ENCODE measurements around the gene GRIK3. TPM values are rescaled to one million over a fixed set of nuclear protein-coding genes. Genes with fewer than 3 reads are reported as not detected.

Gene GRIK3
- total and polyA plus RNA-seq, 2 experiments from 2014 or later: 0.31 to 2.9 TPM

- H3K4me1 ChIP-seq (ENCODE audit: insufficient read depth): no peaks in the 10 kb centered on the region
- DNase-seq (ENCODE audit: low spot score): no peak
- H3K36me3 ChIP-seq (ENCODE audit: insufficient read depth): no peaks in the 10 kb centered on the region
- H3K36me3 Mint-ChIP-seq (ENCODE audit: low read depth): no peaks in the 10 kb centered on the region; the same call in 2 of the 3 replicates
- no peaks in the 10 kb centered on the region for H4K20me1 ChIP-seq (replicated peaks; ENCODE audit: insufficient read depth)
- H3K27ac Mint-ChIP-seq: no peak overlapping the region
- TF ChIP-seq POLR2AphosphoS5 (IDR thresholded peaks at IDR 0.05; ENCODE audit: low read depth) (no peak), STAT1 (IDR thresholded peaks at IDR 0.05; ENCODE audit: unreplicated experiment) (no peak), ZNF114 (CRISPR knock-in tag; IDR thresholded peaks at IDR 0.05) (no peak), EZH2 (IDR thresholded peaks at IDR 0.05; ENCODE audit: low read depth, unreplicated experiment) (no peak), NANOG (IDR thresholded peaks at IDR 0.05; ENCODE audit: borderline replicate concordance) (no peak), JUNB (IDR thresholded peaks at IDR 0.05; ENCODE audit: unreplicated experiment) (no peak), CREB1 (CRISPR knock-in tag; IDR thresholded peaks at IDR 0.05; ENCODE audit: low read depth) (no peak), EZH2phosphoT487 (IDR thresholded peaks at IDR 0.05; ENCODE audit: unreplicated experiment) (no peak), ZNF331 (CRISPR knock-in tag; IDR thresholded peaks at IDR 0.05; ENCODE audit: low read depth) (no peak)
- TF ChIP-seq, protein P1, sequence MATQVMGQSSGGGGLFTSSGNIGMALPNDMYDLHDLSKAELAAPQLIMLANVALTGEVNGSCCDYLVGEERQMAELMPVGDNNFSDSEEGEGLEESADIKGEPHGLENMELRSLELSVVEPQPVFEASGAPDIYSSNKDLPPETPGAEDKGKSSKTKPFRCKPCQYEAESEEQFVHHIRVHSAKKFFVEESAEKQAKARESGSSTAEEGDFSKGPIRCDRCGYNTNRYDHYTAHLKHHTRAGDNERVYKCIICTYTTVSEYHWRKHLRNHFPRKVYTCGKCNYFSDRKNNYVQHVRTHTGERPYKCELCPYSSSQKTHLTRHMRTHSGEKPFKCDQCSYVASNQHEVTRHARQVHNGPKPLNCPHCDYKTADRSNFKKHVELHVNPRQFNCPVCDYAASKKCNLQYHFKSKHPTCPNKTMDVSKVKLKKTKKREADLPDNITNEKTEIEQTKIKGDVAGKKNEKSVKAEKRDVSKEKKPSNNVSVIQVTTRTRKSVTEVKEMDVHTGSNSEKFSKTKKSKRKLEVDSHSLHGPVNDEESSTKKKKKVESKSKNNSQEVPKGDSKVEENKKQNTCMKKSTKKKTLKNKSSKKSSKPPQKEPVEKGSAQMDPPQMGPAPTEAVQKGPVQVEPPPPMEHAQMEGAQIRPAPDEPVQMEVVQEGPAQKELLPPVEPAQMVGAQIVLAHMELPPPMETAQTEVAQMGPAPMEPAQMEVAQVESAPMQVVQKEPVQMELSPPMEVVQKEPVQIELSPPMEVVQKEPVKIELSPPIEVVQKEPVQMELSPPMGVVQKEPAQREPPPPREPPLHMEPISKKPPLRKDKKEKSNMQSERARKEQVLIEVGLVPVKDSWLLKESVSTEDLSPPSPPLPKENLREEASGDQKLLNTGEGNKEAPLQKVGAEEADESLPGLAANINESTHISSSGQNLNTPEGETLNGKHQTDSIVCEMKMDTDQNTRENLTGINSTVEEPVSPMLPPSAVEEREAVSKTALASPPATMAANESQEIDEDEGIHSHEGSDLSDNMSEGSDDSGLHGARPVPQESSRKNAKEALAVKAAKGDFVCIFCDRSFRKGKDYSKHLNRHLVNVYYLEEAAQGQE (IDR thresholded peaks at IDR 0.05; ENCODE audit: unreplicated experiment): no peak
- TF ChIP-seq, protein P2, sequence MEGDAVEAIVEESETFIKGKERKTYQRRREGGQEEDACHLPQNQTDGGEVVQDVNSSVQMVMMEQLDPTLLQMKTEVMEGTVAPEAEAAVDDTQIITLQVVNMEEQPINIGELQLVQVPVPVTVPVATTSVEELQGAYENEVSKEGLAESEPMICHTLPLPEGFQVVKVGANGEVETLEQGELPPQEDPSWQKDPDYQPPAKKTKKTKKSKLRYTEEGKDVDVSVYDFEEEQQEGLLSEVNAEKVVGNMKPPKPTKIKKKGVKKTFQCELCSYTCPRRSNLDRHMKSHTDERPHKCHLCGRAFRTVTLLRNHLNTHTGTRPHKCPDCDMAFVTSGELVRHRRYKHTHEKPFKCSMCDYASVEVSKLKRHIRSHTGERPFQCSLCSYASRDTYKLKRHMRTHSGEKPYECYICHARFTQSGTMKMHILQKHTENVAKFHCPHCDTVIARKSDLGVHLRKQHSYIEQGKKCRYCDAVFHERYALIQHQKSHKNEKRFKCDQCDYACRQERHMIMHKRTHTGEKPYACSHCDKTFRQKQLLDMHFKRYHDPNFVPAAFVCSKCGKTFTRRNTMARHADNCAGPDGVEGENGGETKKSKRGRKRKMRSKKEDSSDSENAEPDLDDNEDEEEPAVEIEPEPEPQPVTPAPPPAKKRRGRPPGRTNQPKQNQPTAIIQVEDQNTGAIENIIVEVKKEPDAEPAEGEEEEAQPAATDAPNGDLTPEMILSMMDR (conservative IDR thresholded peaks at IDR 0.05; ENCODE audit: low read depth in 2 of 2): no peak
- TF ChIP-seq, protein P3, sequence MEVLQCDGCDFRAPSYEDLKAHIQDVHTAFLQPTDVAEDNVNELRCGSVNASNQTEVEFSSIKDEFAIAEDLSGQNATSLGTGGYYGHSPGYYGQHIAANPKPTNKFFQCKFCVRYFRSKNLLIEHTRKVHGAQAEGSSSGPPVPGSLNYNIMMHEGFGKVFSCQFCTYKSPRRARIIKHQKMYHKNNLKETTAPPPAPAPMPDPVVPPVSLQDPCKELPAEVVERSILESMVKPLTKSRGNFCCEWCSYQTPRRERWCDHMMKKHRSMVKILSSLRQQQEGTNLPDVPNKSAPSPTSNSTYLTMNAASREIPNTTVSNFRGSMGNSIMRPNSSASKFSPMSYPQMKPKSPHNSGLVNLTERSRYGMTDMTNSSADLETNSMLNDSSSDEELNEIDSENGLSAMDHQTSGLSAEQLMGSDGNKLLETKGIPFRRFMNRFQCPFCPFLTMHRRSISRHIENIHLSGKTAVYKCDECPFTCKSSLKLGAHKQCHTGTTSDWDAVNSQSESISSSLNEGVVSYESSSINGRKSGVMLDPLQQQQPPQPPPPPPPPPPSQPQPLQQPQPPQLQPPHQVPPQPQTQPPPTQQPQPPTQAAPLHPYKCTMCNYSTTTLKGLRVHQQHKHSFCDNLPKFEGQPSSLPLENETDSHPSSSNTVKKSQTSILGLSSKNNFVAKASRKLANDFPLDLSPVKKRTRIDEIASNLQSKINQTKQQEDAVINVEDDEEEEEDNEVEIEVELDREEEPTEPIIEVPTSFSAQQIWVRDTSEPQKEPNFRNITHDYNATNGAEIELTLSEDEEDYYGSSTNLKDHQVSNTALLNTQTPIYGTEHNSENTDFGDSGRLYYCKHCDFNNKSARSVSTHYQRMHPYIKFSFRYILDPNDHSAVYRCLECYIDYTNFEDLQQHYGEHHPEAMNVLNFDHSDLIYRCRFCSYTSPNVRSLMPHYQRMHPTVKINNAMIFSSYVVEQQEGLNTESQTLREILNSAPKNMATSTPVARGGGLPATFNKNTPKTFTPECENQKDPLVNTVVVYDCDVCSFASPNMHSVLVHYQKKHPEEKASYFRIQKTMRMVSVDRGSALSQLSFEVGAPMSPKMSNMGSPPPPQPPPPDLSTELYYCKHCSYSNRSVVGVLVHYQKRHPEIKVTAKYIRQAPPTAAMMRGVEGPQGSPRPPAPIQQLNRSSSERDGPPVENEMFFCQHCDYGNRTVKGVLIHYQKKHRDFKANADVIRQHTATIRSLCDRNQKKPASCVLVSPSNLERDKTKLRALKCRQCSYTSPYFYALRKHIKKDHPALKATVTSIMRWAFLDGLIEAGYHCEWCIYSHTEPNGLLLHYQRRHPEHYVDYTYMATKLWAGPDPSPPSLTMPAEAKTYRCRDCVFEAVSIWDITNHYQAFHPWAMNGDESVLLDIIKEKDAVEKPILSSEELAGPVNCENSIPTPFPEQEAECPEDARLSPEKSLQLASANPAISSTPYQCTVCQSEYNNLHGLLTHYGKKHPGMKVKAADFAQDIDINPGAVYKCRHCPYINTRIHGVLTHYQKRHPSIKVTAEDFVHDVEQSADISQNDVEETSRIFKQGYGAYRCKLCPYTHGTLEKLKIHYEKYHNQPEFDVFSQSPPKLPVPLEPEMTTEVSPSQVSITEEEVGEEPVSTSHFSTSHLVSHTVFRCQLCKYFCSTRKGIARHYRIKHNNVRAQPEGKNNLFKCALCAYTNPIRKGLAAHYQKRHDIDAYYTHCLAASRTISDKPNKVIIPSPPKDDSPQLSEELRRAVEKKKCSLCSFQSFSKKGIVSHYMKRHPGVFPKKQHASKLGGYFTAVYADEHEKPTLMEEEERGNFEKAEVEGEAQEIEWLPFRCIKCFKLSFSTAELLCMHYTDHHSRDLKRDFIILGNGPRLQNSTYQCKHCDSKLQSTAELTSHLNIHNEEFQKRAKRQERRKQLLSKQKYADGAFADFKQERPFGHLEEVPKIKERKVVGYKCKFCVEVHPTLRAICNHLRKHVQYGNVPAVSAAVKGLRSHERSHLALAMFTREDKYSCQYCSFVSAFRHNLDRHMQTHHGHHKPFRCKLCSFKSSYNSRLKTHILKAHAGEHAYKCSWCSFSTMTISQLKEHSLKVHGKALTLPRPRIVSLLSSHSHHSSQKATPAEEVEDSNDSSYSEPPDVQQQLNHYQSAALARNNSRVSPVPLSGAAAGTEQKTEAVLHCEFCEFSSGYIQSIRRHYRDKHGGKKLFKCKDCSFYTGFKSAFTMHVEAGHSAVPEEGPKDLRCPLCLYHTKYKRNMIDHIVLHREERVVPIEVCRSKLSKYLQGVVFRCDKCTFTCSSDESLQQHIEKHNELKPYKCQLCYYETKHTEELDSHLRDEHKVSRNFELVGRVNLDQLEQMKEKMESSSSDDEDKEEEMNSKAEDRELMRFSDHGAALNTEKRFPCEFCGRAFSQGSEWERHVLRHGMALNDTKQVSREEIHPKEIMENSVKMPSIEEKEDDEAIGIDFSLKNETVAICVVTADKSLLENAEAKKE (CRISPR knock-in tag; IDR thresholded peaks at IDR 0.05): no peak
- TF ChIP-seq, protein P4, sequence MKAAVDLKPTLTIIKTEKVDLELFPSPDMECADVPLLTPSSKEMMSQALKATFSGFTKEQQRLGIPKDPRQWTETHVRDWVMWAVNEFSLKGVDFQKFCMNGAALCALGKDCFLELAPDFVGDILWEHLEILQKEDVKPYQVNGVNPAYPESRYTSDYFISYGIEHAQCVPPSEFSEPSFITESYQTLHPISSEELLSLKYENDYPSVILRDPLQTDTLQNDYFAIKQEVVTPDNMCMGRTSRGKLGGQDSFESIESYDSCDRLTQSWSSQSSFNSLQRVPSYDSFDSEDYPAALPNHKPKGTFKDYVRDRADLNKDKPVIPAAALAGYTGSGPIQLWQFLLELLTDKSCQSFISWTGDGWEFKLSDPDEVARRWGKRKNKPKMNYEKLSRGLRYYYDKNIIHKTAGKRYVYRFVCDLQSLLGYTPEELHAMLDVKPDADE (IDR thresholded peaks at IDR 0.05): no peak
- H3K27me3 ChIP-seq (ENCODE audit: insufficient read depth): no peaks in the 10 kb centered on the region
- no peaks in the 10 kb centered on the region for H3F3A ChIP-seq (replicated peaks; ENCODE audit: low read depth)
- no peak overlapping the region for H3K27ac ChIP-seq (ENCODE audit: low read depth)
- ATAC-seq: no peak
- H3K9me2 ChIP-seq (ENCODE audit: insufficient read depth): no peaks in the 10 kb centered on the region
- no peak overlapping the region for H3K4me2 ChIP-seq
- H3K27me3 Mint-ChIP-seq (ENCODE audit: insufficient read depth, low read depth, poor library complexity): peaks cover 7% of the 10 kb centered on the region
- H3K79me2 ChIP-seq (replicated peaks; ENCODE audit: insufficient read depth): no peaks in the 10 kb centered on the region
- H3K9me3 Mint-ChIP-seq: 0 out of 3 replicates have a peak, but pooled peaks cover 3% of the 10 kb centered on the region
- no peak overlapping the region for H2AFZ ChIP-seq
- no peaks in the 10 kb centered on the region for H3K4me1 Mint-ChIP-seq
- no peak overlapping the region for H3K4me3 ChIP-seq
- H3K4me3 Mint-ChIP-seq: no peak overlapping the region
Measured at GRCh38 chr1:36796106-36796590, 238.2 kb downstream of the GRIK3 start.
